HFF-Myc (cell line): ENCODE measurements around the gene MRPS5.
A peak's percentile ranks its signal among the peaks of the same experiment; 100 is the strongest.

ENCODE experiments used
- DNase-seq: peaks from one replicate; pipeline ENCODE4 v3.0.0-alpha.2; 2011; ENCODE audit warnings: low read depth; ENCODE audit errors: extremely low read depth
- H3K4me3 ChIP-seq: replicated peaks from 2 replicates; pipeline ENCODE4 v1.5.1; 2011; ENCODE audit warnings: low read depth, mild to moderate bottlenecking, control low read depth, low read length
- CTCF ChIP-seq: IDR thresholded peaks from 2 replicates; pipeline ENCODE4 v1.5.1; 2012; ENCODE audit warnings: mild to moderate bottlenecking, low read depth, low read length, control low read depth; ENCODE audit errors: missing control alignments

Gene MRPS5

GRCh38 chr2:95158891-95159619 lies 37.4 kb upstream of the MRPS5 start:
- peak overlapping the region; percentile 78 for H3K4me3 ChIP-seq
- TF ChIP-seq CTCF: no peak
- DNase-seq: no peak

- no peak for DNase-seq
- H3K4me3 ChIP-seq: peak overlapping the region; percentile 78
- TF ChIP-seq CTCF: no peak
Measured at GRCh38 chr2:95158441-95158840, 36.8 kb upstream of the MRPS5 start.

GRCh38 chr2:95149397-95149984 lies 27.9 kb upstream of the MRPS5 start:
- H3K4me3 ChIP-seq: no peak overlapping the region
- TF ChIP-seq CTCF: no peak
- no peak for DNase-seq

- no peak for DNase-seq
- TF ChIP-seq CTCF: no peak
- no peak overlapping the region for H3K4me3 ChIP-seq
Measured at GRCh38 chr2:95143838-95144237, 22.2 kb upstream of the MRPS5 start.

GRCh38 chr2:95138702-95139101 lies 17.1 kb upstream of the MRPS5 start:
- no peak for TF ChIP-seq CTCF
- DNase-seq: no peak
- no peak overlapping the region for H3K4me3 ChIP-seq

- H3K4me3 ChIP-seq: peak overlapping the region; percentile 79
- no peak for DNase-seq
- TF ChIP-seq CTCF: no peak
Measured at GRCh38 chr2:95122197-95122551, 566 bp upstream of the MRPS5 start.

GRCh38 chr2:95121093-95121406 lies 558 bp downstream of the MRPS5 start:
- no peak for DNase-seq
- no peak for TF ChIP-seq CTCF
- H3K4me3 ChIP-seq: peak overlapping the region; percentile 79
